AG08396 (cell line): Measurements from ENCODE around the gene TRPM7.
"Not testable (repeated sequence)": the region's sequence is repeated elsewhere in the genome, so short reads cannot be mapped to it uniquely, and the experiment has no call there.

Experiments
- DNase-seq: peaks from one replicate; pipeline ENCODE4 v3.0.0; 2012; ENCODE audit warnings: low spot score, mixed read lengths

TRPM7 gene

GRCh38 chr15:50686469-50687301 lies at the start of gene TRPM7:
TSS of gene TRPM7 (minus strand) at chr15:50686797. CDS start at chr15:50686533, 264 bp downstream.
- DNase-seq = peak; percentile 93

DNA sequence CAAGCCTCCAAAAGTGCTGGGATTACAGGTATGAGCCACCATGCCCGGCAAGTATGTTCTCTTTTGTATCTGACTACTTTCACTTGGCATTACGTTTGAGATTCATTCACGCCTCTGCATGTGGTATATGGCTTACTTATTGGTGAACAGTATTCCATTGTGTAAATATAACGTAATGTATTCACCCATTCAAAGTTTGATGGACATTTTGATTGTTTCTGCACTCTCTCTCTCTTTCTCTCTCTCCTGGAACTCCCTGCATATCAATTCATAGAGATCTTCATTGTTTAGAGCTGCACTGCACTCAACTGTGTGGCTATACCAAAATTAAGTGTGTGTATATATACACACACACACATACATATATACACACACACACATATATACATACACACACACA lies 48.6 kb upstream of the TRPM7 start:
- no peak for DNase-seq

- DNase-seq = no peak
Observed at GRCh38 chr15:50726315-50726714, 39.7 kb upstream of the TRPM7 start.

DNA sequence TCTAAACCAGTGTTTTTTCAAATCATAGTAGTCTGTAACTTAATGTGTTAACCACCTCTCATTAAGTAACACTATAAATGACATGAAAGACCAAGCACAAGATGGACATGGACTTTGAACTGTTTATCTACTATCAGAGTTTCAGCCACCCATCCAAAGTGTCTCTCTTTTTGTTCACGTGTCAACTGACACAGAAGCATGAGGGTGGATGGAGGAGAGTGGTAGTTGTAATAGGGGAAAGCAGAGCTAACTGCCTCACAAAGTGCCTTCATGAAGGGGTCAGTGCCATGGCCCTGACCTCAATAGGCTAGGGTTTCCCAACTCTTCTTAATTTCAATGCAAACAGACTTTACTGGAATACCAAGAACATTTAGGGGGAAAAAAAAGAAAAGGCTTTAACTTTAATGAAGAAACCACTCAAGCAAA lies 32.1 kb upstream of the TRPM7 start:
- DNase-seq = no peak

- DNase-seq = no peak
Observed at GRCh38 chr15:50712018-50712417, 25.4 kb upstream of the TRPM7 start.

- no peak for DNase-seq
Observed at GRCh38 chr15:50710585-50710984, 24.0 kb upstream of the TRPM7 start.

- DNase-seq = no peak
Observed at GRCh38 chr15:50707878-50708427, 21.4 kb upstream of the TRPM7 start.

- DNase-seq = no peak
Observed at GRCh38 chr15:50702762-50703334, 16.3 kb upstream of the TRPM7 start.

- no peak for DNase-seq
Observed at GRCh38 chr15:50698101-50698500, 11.5 kb upstream of the TRPM7 start.

DNA sequence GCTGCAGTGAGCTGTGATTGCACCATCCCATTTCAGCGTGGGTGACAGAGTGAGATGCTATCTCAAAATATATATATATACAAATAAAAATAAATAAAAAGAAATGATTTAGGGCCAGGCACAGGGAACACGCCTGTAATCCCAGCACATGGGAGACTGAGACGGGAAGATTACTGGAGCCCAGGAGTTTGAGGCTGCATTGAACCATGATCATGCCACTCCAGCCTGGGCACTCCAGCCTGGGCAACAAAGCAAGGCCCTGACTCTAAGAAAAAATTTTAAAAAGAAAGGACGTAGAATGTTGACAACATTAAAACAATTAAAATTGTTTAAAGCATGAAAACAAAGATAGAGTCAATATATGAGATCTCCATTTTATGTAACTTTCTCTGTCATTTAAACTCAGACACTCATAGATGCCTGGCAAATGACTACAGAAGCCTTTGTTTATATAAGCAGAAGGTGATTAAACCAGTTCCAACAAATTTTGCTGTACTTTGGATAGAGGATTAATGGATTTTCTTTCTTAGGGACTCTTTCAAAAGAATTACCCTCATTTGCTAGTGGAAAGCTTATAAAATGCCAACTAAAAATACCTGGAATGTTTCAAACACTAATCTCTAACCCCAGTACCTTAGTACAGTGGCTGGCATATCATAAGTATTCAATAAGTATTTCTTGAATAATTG lies 10.7 kb upstream of the TRPM7 start:
- DNase-seq = peak; percentile 22

DNA sequence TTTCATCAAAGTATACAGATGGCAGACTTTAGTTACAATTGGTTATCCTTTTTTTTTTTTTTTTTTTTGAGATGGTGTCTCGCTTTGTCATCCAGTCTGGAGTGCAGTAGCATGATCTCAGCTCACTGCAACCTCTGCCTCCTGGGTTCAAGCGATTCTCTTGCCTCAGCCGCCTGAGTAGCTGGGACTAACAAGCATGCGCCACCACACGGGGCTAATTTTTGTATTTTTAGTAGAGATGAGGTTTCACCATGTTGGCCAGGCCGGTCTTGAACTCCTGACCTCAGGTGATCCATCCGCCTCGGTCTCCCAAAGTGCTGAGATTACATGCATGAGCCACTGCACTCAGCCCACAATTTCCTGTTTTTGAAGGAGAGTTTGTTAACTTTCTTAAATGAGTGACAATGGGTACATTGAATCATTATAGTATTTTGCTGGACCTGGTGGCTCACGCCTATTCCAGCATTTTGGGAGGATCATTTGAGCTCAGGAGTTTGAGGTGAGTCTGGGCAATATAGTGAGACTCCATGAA lies 8.1 kb upstream of the TRPM7 start:
- DNase-seq = not testable (repeated sequence)

GRCh38 chr15:50687302-50687902 lies 805 bp upstream of the TRPM7 start:
- DNase-seq = no peak

DNA sequence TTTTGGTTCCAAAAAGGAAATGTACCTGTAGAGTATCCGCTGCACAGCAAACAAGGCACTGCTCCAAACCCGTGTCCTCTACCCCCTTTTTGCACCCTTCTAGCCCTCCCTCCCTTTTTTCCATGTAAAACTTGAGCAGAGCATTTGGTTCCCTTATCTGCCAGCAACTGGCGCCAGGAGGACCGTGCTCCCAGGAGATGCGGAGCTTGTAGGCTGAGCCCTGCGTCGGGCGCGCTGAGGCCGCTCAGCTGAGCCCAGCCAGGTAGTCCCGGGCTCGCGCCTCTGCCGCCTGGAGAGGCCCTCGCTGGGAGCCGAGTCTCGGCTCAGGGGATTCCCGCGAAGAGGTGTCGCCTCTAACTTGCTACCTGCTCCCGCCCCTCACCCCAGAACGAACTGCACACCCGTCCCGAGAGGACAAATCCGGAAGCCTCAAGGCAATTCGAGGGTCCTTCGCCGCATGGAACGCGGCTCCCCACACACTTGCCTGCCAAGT lies 575 bp downstream of the TRPM7 start:
- DNase-seq = peak; percentile 39

GRCh38 chr15:50685191-50685975 lies 1.2 kb downstream of the TRPM7 start:
- DNase-seq = no peak

DNA sequence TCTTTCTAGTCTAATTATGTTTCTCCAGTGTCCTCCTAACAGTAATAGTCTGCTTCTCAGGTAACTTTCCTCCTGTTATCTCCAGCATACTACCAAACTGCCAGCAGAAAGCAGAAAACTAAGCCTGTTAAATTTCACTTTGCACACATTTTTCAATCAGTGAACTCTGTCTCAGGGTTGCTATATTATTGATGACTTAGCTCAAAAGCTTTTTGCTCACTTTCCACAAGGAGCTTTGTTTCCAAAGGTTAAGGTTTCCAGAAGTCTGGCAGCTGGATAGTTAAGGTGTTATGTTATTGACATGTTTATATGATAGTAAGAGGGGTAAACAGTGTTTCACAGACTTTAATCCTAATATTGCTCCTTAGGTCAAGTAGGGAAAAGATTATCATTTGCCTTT lies 5.1 kb downstream of the TRPM7 start:
- DNase-seq = no peak

DNA sequence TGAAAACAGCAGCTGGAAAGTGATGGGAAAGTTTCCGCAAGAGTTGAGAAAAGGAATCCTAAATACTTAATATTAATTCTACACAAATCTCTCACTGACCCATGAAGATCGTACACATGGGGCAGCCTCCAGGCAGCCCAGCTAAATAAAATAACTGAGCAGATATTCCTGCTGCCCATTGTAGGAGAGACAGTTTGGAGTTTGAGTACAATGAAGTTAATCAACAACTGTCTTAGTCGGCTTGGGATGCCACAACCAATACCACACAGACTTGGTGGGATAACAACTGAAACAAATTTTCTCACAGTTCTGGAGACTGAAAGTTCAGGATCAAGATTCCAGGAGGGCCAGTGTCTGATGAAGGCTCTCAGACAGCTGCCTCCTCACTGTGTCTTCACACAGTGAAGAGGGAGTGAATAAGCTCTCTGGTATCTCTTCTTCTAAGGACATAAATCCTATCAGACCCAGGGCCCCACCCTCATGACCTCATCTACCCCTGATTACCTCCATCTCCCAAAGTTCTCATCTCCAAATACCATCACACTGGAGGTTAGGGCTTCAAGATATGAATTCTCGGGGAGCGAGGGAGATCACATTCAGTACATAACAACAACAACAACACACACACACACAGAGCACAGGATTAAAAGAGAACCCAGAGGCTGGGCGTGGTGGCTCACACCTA lies 9.7 kb downstream of the TRPM7 start:
- DNase-seq = peak; percentile 17

GRCh38 chr15:50675535-50676144 lies 11.0 kb downstream of the TRPM7 start:
- DNase-seq = no peak

DNA sequence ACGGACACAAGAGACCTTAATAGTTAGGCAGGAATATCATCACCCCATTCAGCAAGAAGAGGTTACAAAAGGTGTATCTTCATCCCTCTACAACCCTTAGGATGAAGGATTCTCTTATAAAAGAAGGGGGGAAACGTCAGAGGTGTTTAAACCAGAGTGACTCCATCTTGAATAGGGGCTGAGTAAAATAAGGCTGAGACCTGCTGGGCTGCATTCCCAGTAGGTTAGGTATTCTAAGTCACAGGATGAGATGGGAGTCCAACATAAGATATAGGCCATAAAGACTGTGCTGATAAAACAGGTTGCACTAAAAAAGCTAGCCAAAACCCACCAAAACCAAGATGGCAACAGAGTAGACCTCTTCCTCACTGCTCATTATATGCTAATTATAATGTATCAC lies 16.5 kb downstream of the TRPM7 start:
- DNase-seq = no peak

- no peak for DNase-seq
Observed at GRCh38 chr15:50669611-50670010, 17.0 kb downstream of the TRPM7 start.

GRCh38 chr15:50665938-50666337 lies 20.7 kb downstream of the TRPM7 start:
- DNase-seq = no peak
